HG03060 (cell line): Measurements from ENCODE around the gene ENTPD6.
"Not testable (repeated sequence)": the region's sequence is repeated elsewhere in the genome, so short reads cannot be mapped to it uniquely, and the experiment has no call there.

Experiments
- ATAC-seq: cut with Tn5 transposase; IDR thresholded peaks from one replicate; pipeline ENCODE4 v1.9.1; 2021; ENCODE audit warnings: low read depth, moderate number of reproducible peaks; ENCODE audit not compliant: unreplicated experiment

ENTPD6 gene

GRCh38 chr20:25252686-25253421, 57.3 kb downstream of the ENTPD6 start:
- ATAC-seq: no peak

GRCh38 chr20:25253606-25254275, 58.2 kb downstream of the ENTPD6 start:
- ATAC-seq: no peak

GRCh38 chr20:25254571-25254970, 59.1 kb downstream of the ENTPD6 start:
- ATAC-seq: no peak

GRCh38 chr20:25254986-25255680, 59.6 kb downstream of the ENTPD6 start:
- ATAC-seq: no peak

- ATAC-seq: no peak
These were observed 60.8 kb downstream of the ENTPD6 start for GRCh38 chr20:25256226-25256859.

GRCh38 chr20:25257130-25257529, 61.6 kb downstream of the ENTPD6 start:
- ATAC-seq: no peak

- ATAC-seq: no peak
These were observed 62.4 kb downstream of the ENTPD6 start for GRCh38 chr20:25257756-25258475.

GRCh38 chr20:25258476-25258805, 62.9 kb downstream of the ENTPD6 start:
- no peak for ATAC-seq

GRCh38 chr20:25258828-25259227, 63.3 kb downstream of the ENTPD6 start:
- ATAC-seq: no peak

GRCh38 chr20:25259358-25259757, 63.8 kb downstream of the ENTPD6 start:
- ATAC-seq: no peak

- no peak for ATAC-seq
These were observed 64.3 kb downstream of the ENTPD6 start for GRCh38 chr20:25259788-25260254.

GRCh38 chr20:25260770-25261437, 65.4 kb downstream of the ENTPD6 start:
- ATAC-seq: not testable (repeated sequence)

GRCh38 chr20:25269057-25269832, 73.7 kb downstream of the ENTPD6 start:
- no peak for ATAC-seq

GRCh38 chr20:25269833-25270170, 74.3 kb downstream of the ENTPD6 start:
- ATAC-seq: no peak

GRCh38 chr20:25270829-25271251, 75.3 kb downstream of the ENTPD6 start:
- ATAC-seq: no peak

GRCh38 chr20:25271486-25272222, 76.1 kb downstream of the ENTPD6 start:
- ATAC-seq: no peak

GRCh38 chr20:25272223-25273000, 76.9 kb downstream of the ENTPD6 start:
- no peak for ATAC-seq

GRCh38 chr20:25273046-25273445, 77.5 kb downstream of the ENTPD6 start:
- ATAC-seq: no peak
